ENCODE results near the gene DMAC1. TPM values are rescaled to one million over a fixed set of nuclear protein-coding genes. Genes with fewer than 3 reads are reported as not detected.

DMAC1 gene
- total RNA-seq, 1 experiment from 2014 or later, result 67.3 TPM

DNA sequence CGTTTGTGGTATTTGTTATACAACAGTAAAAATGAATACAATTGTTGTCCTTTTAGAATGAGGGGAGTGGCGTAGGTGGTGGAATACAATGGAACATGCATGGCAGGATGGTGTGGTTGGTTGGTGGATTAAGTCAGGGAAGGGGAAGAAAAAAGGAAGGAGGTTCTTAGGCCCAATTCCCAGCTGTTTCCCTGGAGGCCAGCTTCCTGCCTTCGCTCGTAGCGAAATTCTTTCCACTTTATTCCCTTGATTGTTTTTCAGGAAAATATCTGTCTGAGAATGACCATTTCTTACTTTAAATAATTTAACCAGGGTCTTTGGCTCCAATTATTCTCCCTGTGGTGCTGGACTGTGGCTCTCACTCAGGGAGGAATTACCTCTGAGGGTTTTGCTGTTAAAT is 24.1 kb upstream of the DMAC1 start:
- no TSS peak for BruUV-seq (replicated peaks)
- CTCF ChIA-PET, result no interaction called here
- intact Hi-C loops (cut with micrococcal nuclease; ENCODE audit: unreplicated experiment), result no loop called here

DNA sequence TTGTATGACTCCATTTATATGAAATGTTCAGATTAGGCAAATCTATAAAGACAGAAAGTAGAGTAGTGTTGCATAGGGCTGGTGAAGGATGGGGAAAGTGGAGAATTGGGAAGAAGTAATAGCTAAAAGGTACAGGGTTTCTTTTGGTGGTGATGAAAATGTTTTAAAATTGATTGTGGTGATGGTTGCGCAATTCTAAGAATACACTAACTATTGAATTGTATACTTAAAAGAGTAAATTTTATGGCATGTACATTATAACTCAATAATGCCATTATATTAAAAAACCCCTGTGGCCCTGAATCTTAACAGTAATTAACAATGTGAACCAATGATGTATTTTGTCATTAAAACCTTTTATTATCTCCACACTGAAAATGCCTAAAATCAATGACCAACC is 20.4 kb upstream of the DMAC1 start:
- H3K36me3 Mint-ChIP-seq (ENCODE audit: insufficient read depth, unreplicated experiment), result no peaks in the 10 kb centered on the region
- H3K4me3 ChIP-seq (ENCODE audit: low read depth, low read length), result no peak overlapping the region
- TF ChIP-seq, protein P1, sequence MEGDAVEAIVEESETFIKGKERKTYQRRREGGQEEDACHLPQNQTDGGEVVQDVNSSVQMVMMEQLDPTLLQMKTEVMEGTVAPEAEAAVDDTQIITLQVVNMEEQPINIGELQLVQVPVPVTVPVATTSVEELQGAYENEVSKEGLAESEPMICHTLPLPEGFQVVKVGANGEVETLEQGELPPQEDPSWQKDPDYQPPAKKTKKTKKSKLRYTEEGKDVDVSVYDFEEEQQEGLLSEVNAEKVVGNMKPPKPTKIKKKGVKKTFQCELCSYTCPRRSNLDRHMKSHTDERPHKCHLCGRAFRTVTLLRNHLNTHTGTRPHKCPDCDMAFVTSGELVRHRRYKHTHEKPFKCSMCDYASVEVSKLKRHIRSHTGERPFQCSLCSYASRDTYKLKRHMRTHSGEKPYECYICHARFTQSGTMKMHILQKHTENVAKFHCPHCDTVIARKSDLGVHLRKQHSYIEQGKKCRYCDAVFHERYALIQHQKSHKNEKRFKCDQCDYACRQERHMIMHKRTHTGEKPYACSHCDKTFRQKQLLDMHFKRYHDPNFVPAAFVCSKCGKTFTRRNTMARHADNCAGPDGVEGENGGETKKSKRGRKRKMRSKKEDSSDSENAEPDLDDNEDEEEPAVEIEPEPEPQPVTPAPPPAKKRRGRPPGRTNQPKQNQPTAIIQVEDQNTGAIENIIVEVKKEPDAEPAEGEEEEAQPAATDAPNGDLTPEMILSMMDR (IDR thresholded peaks at IDR 0.05; ENCODE audit: insufficient read depth in 1 of 2, low read depth in 1 of 2, low read length in 1 of 2, severe bottlenecking in 1 of 2, unreplicated experiment in 1 of 2), result no peak
- no peaks in the 10 kb centered on the region for H3K4me1 ChIP-seq
- no peaks in the 10 kb centered on the region for H3K9me3 Mint-ChIP-seq (ENCODE audit: unreplicated experiment)
- ChIA-PET CTCF (no interaction called here), POLR2A (interaction anchor here (0.6 kb wide), 1 partner anchor 311 kb away, joined by 3 read pairs; no protein-coding TSS in a partner anchor)
- H3K4me1 Mint-ChIP-seq (ENCODE audit: low read depth, unreplicated experiment), result no peaks in the 10 kb centered on the region
- no peaks in the 10 kb centered on the region for H3K27me3 Mint-ChIP-seq (ENCODE audit: insufficient read depth, unreplicated experiment)
- no peaks in the 10 kb centered on the region for H3K27me3 ChIP-seq (replicated peaks; ENCODE audit: control insufficient read depth, insufficient read depth, low read length)
- no peaks in the 10 kb centered on the region for H3K36me3 ChIP-seq (ENCODE audit: control insufficient read depth, insufficient read depth, low read length)
- DNase-seq, result no peak
- intact Hi-C loops (cut with micrococcal nuclease; ENCODE audit: unreplicated experiment), result no loop called here
- no peaks in the 10 kb centered on the region for H3K9me3 ChIP-seq
- no TSS peak for BruUV-seq (replicated peaks)
- H3K4me3 Mint-ChIP-seq (ENCODE audit: unreplicated experiment), result no peak overlapping the region
- H3K27ac Mint-ChIP-seq (ENCODE audit: unreplicated experiment), result no peak overlapping the region

More for the DNA sequence above, 24.1 kb upstream of the DMAC1 start:
- H3K27ac Mint-ChIP-seq (ENCODE audit: unreplicated experiment), result no peak overlapping the region
- no peaks in the 10 kb centered on the region for H3K27me3 ChIP-seq (replicated peaks; ENCODE audit: control insufficient read depth, insufficient read depth, low read length)
- DNase-seq, result no peak
- no peak overlapping the region for H3K4me3 Mint-ChIP-seq (ENCODE audit: unreplicated experiment)
- H3K9me3 ChIP-seq, result no peaks in the 10 kb centered on the region
- no peaks in the 10 kb centered on the region for H3K4me1 ChIP-seq
- H3K4me1 Mint-ChIP-seq (ENCODE audit: low read depth, unreplicated experiment), result no peaks in the 10 kb centered on the region
- no peaks in the 10 kb centered on the region for H3K9me3 Mint-ChIP-seq (ENCODE audit: unreplicated experiment)
- TF ChIP-seq, protein P1 (IDR thresholded peaks at IDR 0.05; ENCODE audit: insufficient read depth in 1 of 2, low read depth in 1 of 2, low read length in 1 of 2, severe bottlenecking in 1 of 2, unreplicated experiment in 1 of 2), result no peak
- no peaks in the 10 kb centered on the region for H3K36me3 Mint-ChIP-seq (ENCODE audit: insufficient read depth, unreplicated experiment)
- H3K4me3 ChIP-seq (ENCODE audit: low read depth, low read length), result no peak overlapping the region
- H3K27me3 Mint-ChIP-seq (ENCODE audit: insufficient read depth, unreplicated experiment), result no peaks in the 10 kb centered on the region
- no peaks in the 10 kb centered on the region for H3K36me3 ChIP-seq (ENCODE audit: control insufficient read depth, insufficient read depth, low read length)
- POLR2A ChIA-PET, result no interaction called here

DNA sequence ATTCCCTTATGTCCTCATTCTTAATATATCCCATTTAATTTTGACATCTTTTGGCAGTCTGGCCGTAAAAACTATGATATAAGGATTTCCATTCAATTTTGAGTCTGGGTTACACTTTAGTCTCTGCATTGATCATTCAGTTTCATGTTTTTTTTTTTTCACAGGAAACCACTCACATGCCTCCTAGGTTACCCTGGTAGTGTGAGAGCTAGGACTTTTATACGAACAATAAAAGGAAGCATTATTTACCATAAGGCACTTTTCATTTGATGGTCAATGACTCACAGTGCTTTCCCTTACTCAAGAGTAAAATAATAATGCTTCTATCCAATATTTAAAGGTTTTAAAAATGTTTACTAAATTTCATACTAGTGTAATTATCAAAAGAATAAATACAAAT is 16.4 kb upstream of the DMAC1 start:
- H3K27ac Mint-ChIP-seq (ENCODE audit: unreplicated experiment), result no peak overlapping the region
- no peak overlapping the region for H3K4me3 Mint-ChIP-seq (ENCODE audit: unreplicated experiment)
- H3K27me3 Mint-ChIP-seq (ENCODE audit: insufficient read depth, unreplicated experiment), result no peaks in the 10 kb centered on the region
- no peak for DNase-seq
- no peaks in the 10 kb centered on the region for H3K9me3 Mint-ChIP-seq (ENCODE audit: unreplicated experiment)
- no peaks in the 10 kb centered on the region for H3K27me3 ChIP-seq (replicated peaks; ENCODE audit: control insufficient read depth, insufficient read depth, low read length)
- intact Hi-C loops (cut with micrococcal nuclease; ENCODE audit: unreplicated experiment), result no loop called here
- H3K4me1 ChIP-seq, result no peaks in the 10 kb centered on the region
- H3K36me3 ChIP-seq (ENCODE audit: control insufficient read depth, insufficient read depth, low read length), result no peaks in the 10 kb centered on the region
- ChIA-PET POLR2A (no interaction called here), CTCF (no interaction called here)
- no peaks in the 10 kb centered on the region for H3K9me3 ChIP-seq
- H3K4me1 Mint-ChIP-seq (ENCODE audit: low read depth, unreplicated experiment), result no peaks in the 10 kb centered on the region
- BruUV-seq (replicated peaks), result no TSS peak
- H3K4me3 ChIP-seq (ENCODE audit: low read depth, low read length), result no peak overlapping the region
- TF ChIP-seq, protein P1 (IDR thresholded peaks at IDR 0.05; ENCODE audit: insufficient read depth in 1 of 2, low read depth in 1 of 2, low read length in 1 of 2, severe bottlenecking in 1 of 2, unreplicated experiment in 1 of 2), result no peak
- no peaks in the 10 kb centered on the region for H3K36me3 Mint-ChIP-seq (ENCODE audit: insufficient read depth, unreplicated experiment)

All from Caco-2 (cell line).